Activated CD4-positive, alpha-beta T cell treated with anti-CD3 and anti-CD28 coated beads, Interleukin-2, amount 10 ng/mL, durations not matched to agents 7 days and 5 days (primary cell): ENCODE data around the gene RMC1. TPM values are rescaled to one million over a fixed set of nuclear protein-coding genes. Genes with fewer than 3 reads are reported as not detected.

Experiments
- total RNA-seq, 2 experiments: library from RNA; stranded (reverse); gene quantifications; one replicate each; pipeline ENCODE4 v1.2.3, GENCODE V29; 2021

The RMC1 gene
- total RNA-seq, 2 experiments from 2014 or later = 56.0 to 66.4 TPM

Other genes starting within 250 kb of the RMC1 start
- 10 to 100 TPM; 55.4 to 69.3 TPM for gene RIOK3, start 50.2 kb upstream of the RMC1 start, total RNA-seq
- gene NPC1, start 83.0 kb downstream of the RMC1 start, total RNA-seq = 10 to 100 TPM; 33.8 to 37.3 TPM
- under 1 TPM in 1 of 2 experiments, not detected in 1; 0.25 TPM for gene ANKRD29, start 159.4 kb downstream of the RMC1 start, total RNA-seq
- gene LAMA3, start 185.9 kb downstream of the RMC1 start, total RNA-seq = under 1 TPM; 0.20 to 0.54 TPM